GM23338 (cell line): ENCODE data around the gene AP3M1. TPM values are rescaled to one million over a fixed set of nuclear protein-coding genes. Genes with fewer than 3 reads are reported as not detected.

ENCODE experiments used
- ATAC-seq: fragments of 200-7000 bp; cut with Tn5 transposase; 3 replicates; pipeline ENCODE4 v1.9.1; 2020
- DNase-seq: peaks from one replicate; pipeline ENCODE4 v3.0.0-alpha.2; 2015; ENCODE audit warnings: low spot score
- H2AFZ ChIP-seq: fragments of 200-600 bp; sonication (generic); 2 replicates; pipeline ENCODE4 v1.8.0; 2016; ENCODE audit warnings: antibody characterized with exemption, mild to moderate bottlenecking, moderate library complexity
- H3F3A ChIP-seq: fragments of 200-600 bp; sonication (generic); replicated peaks from 2 replicates; pipeline ENCODE4 v1.8.0; 2017; ENCODE audit warnings: antibody characterized with exemption, mixed run types, low read depth
- H3K27ac ChIP-seq: fragments of 200-600 bp; sonication (generic); 2 replicates; pipeline ENCODE4 v1.6.1; 2016; ENCODE audit warnings: low read depth
- H3K27me3 ChIP-seq: fragments of 200-600 bp; sonication (generic); 2 replicates; pipeline ENCODE4 v1.8.0; 2016; ENCODE audit warnings: mild to moderate bottlenecking, mixed run types, moderate library complexity; ENCODE audit not compliant: insufficient read depth
- H3K36me3 ChIP-seq: fragments of 200-600 bp; sonication (generic); 2 replicates; pipeline ENCODE4 v1.8.0; 2016; ENCODE audit warnings: mild to moderate bottlenecking; ENCODE audit not compliant: insufficient read depth
- H3K4me1 ChIP-seq: fragments of 200-600 bp; sonication (generic); 2 replicates; pipeline ENCODE4 v1.8.0; 2016; ENCODE audit warnings: mild to moderate bottlenecking, moderate library complexity; ENCODE audit not compliant: insufficient read depth
- H3K4me2 ChIP-seq: fragments of 200-600 bp; sonication (generic); 2 replicates; pipeline ENCODE4 v1.7.1; 2017; ENCODE audit warnings: mixed run types
- H3K4me3 ChIP-seq: fragments of 200-600 bp; sonication (generic); 2 replicates; pipeline ENCODE4 v1.6.1; 2016; ENCODE audit warnings: mixed run types
- H3K79me2 ChIP-seq: fragments of 200-600 bp; sonication (generic); replicated peaks from 2 replicates; pipeline ENCODE4 v1.8.0; 2017; ENCODE audit warnings: mild to moderate bottlenecking; ENCODE audit not compliant: insufficient read depth
- H3K9me2 ChIP-seq: fragments of 200-600 bp; sonication (generic); 2 replicates; pipeline ENCODE4 v1.8.0; 2017; ENCODE audit not compliant: insufficient read depth
- H4K20me1 ChIP-seq: fragments of 200-600 bp; sonication (generic); replicated peaks from 2 replicates; pipeline ENCODE4 v1.8.0; 2017; ENCODE audit warnings: mild to moderate bottlenecking; ENCODE audit not compliant: insufficient read depth
- H3K27ac Mint-ChIP-seq: 2 replicates; pipeline ENCODE4 v1.8.0; 2020; ENCODE audit warnings: inconsistent platforms, mild to moderate bottlenecking, moderate library complexity, mixed read lengths
- H3K27me3 Mint-ChIP-seq: 3 replicates; pipeline ENCODE4 v1.8.0; 2022; ENCODE audit warnings: low read depth, mild to moderate bottlenecking, moderate library complexity, mixed read lengths, inconsistent platforms; ENCODE audit not compliant: insufficient read depth, poor library complexity
- H3K36me3 Mint-ChIP-seq: 3 replicates; pipeline ENCODE4 v1.8.0; 2021; ENCODE audit warnings: low read depth, mild to moderate bottlenecking, inconsistent platforms, moderate library complexity, mixed read lengths
- H3K4me1 Mint-ChIP-seq: 3 replicates; pipeline ENCODE4 v1.8.0; 2020; ENCODE audit warnings: mild to moderate bottlenecking, inconsistent platforms, mixed read lengths
- H3K4me3 Mint-ChIP-seq: 3 replicates; pipeline ENCODE4 v1.8.0; 2021; ENCODE audit warnings: moderate library complexity, mild to moderate bottlenecking, inconsistent platforms, mixed read lengths
- H3K9me3 Mint-ChIP-seq: 3 replicates; pipeline ENCODE4 v1.8.0; 2020; ENCODE audit warnings: moderate library complexity, mild to moderate bottlenecking, inconsistent platforms, mixed read lengths
- CREB1 ChIP-seq: fragments of 250-450 bp; sonication (Bioruptor Pico); IDR thresholded peaks from 2 replicates; pipeline ENCODE4 v1.5.0; 2020; ENCODE audit warnings: low read depth, mild to moderate bottlenecking, moderate library complexity
- CTCF ChIP-seq, 2 experiments: fragments of 200-600 bp in 1 of 2; sonication (generic) in 1 of 2; conservative IDR thresholded peaks; 2 replicates each; pipeline versions ENCODE4 v1.5.1 to v1.6.1; 2016 to 2017; ENCODE audit warnings: antibody characterized with exemption in 2 of 2, low read depth in 2 of 2, mild to moderate bottlenecking in 2 of 2, moderate library complexity in 1 of 2
- EZH2 ChIP-seq: fragments of 200-600 bp; sonication (generic); IDR thresholded peaks from one replicate; pipeline ENCODE4 v1.8.0; 2017; ENCODE audit warnings: antibody characterized with exemption, mild to moderate bottlenecking, low read depth; ENCODE audit not compliant: unreplicated experiment
- EZH2phosphoT487 ChIP-seq: fragments of 200-600 bp; sonication (generic); IDR thresholded peaks from one replicate; pipeline ENCODE4 v1.8.1; 2018; ENCODE audit warnings: antibody characterized with exemption; ENCODE audit not compliant: unreplicated experiment
- JUNB ChIP-seq: IDR thresholded peaks from one replicate; pipeline ENCODE4 v1.6.1; 2016; ENCODE audit warnings: antibody characterized with exemption; ENCODE audit not compliant: unreplicated experiment
- NANOG ChIP-seq: IDR thresholded peaks from 2 replicates; pipeline ENCODE4 v1.6.1; 2016; ENCODE audit warnings: antibody characterized with exemption, borderline replicate concordance
- POLR2AphosphoS5 ChIP-seq: IDR thresholded peaks from 2 replicates; pipeline ENCODE4 v1.6.1; 2016; ENCODE audit warnings: antibody characterized with exemption, low read depth
- ZNF462 ChIP-seq: fragments of 250-450 bp; sonication (Bioruptor Pico); IDR thresholded peaks from 2 replicates; pipeline ENCODE4 v1.5.0; 2020; ENCODE audit warnings: mild to moderate bottlenecking, moderate library complexity
- polyA plus RNA-seq: library from polyadenylated mRNA; unstranded; fragments of >200 nt; fragmentation: Nextera tagmentation; extraction: Ambion mirVana; gene quantifications from 2 replicates; pipeline ENCODE4 v1.2.1, GENCODE V29; 2016
- total RNA-seq: library from RNA; depleted of rRNA; stranded (reverse); fragments of >200 nt; shearing (Covaris generic); gene quantifications from 2 replicates; pipeline ENCODE4 v1.2.3, GENCODE V29; 2014
- TF ChIP-seq, protein P1 (sequence below): IDR thresholded peaks from one replicate; pipeline ENCODE4 v1.6.1; 2018; ENCODE audit warnings: antibody characterized with exemption; ENCODE audit not compliant: unreplicated experiment

AP3M1 gene
- total and polyA plus RNA-seq, 2 experiments from 2014 or later: 13.8 to 41.7 TPM

GRCh38 chr10:74186678-74187077, 36.0 kb upstream of the AP3M1 start:
- no peak overlapping the region for H3K4me3 Mint-ChIP-seq
- 0 out of 3 replicates have a peak, but pooled peaks cover 2% of the 10 kb centered on the region for H3K36me3 Mint-ChIP-seq
- Histone ChIP-seq H3K27me3 (no peaks in the 10 kb centered on the region), H3K79me2 (peaks cover 97% of the 10 kb centered on the region), H3K4me2 (no peak overlapping the region), H3K27ac (no peak overlapping the region), H3K4me1 (peaks cover 8% of the 10 kb centered on the region), H4K20me1 (peaks cover 3% of the 10 kb centered on the region; the same call in 1 of the 2 replicates), H3K36me3 (no peaks in the 10 kb centered on the region), H3K4me3 (no peak overlapping the region), H2AFZ (no peak overlapping the region), H3K9me2 (no peaks in the 10 kb centered on the region), H3F3A (no peaks in the 10 kb centered on the region)
- no peak for DNase-seq
- TF ChIP-seq, protein P1, sequence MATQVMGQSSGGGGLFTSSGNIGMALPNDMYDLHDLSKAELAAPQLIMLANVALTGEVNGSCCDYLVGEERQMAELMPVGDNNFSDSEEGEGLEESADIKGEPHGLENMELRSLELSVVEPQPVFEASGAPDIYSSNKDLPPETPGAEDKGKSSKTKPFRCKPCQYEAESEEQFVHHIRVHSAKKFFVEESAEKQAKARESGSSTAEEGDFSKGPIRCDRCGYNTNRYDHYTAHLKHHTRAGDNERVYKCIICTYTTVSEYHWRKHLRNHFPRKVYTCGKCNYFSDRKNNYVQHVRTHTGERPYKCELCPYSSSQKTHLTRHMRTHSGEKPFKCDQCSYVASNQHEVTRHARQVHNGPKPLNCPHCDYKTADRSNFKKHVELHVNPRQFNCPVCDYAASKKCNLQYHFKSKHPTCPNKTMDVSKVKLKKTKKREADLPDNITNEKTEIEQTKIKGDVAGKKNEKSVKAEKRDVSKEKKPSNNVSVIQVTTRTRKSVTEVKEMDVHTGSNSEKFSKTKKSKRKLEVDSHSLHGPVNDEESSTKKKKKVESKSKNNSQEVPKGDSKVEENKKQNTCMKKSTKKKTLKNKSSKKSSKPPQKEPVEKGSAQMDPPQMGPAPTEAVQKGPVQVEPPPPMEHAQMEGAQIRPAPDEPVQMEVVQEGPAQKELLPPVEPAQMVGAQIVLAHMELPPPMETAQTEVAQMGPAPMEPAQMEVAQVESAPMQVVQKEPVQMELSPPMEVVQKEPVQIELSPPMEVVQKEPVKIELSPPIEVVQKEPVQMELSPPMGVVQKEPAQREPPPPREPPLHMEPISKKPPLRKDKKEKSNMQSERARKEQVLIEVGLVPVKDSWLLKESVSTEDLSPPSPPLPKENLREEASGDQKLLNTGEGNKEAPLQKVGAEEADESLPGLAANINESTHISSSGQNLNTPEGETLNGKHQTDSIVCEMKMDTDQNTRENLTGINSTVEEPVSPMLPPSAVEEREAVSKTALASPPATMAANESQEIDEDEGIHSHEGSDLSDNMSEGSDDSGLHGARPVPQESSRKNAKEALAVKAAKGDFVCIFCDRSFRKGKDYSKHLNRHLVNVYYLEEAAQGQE: no peak
- TF ChIP-seq CREB1 (CRISPR knock-in tag): no peak
- TF ChIP-seq ZNF462 (CRISPR knock-in tag): no peak
- no peak for TF ChIP-seq CTCF (conservative IDR thresholded peaks at IDR 0.05; ENCODE audit: low read depth in 2 of 2)
- TF ChIP-seq EZH2: no peak
- TF ChIP-seq EZH2phosphoT487: no peak
- no peak for TF ChIP-seq POLR2AphosphoS5
- TF ChIP-seq JUNB: no peak
- TF ChIP-seq NANOG: no peak
- peaks cover 21% of the 10 kb centered on the region for H3K4me1 Mint-ChIP-seq
- no peaks in the 10 kb centered on the region for H3K27me3 Mint-ChIP-seq
- H3K9me3 Mint-ChIP-seq: no peaks in the 10 kb centered on the region
- no peak overlapping the region; the same call in 1 of the 2 replicates for H3K27ac Mint-ChIP-seq
- ATAC-seq: no peak
